Karpas-422 (cell line): ENCODE measurements around the gene SNTG2. TPM values are rescaled to one million over a fixed set of nuclear protein-coding genes. Genes with fewer than 3 reads are reported as not detected.

Experiments used
- DNase-seq: peaks from one replicate; pipeline ENCODE4 v3.0.0-alpha.2; 2015
- H2AFZ ChIP-seq: fragments of 200-600 bp; sonication (generic); 2 replicates; pipeline ENCODE4 v1.6.1; 2014; ENCODE audit warnings: antibody characterized with exemption, low read length, mixed read lengths
- H3K27ac ChIP-seq: fragments of 200-600 bp; sonication (generic); 2 replicates; pipeline ENCODE4 v1.5.1; 2014; ENCODE audit warnings: mild to moderate bottlenecking, low read length, moderate library complexity
- H3K27me3 ChIP-seq: fragments of 200-600 bp; sonication (generic); 2 replicates; pipeline ENCODE4 v1.6.1; 2014; ENCODE audit warnings: low read length, mixed read lengths
- H3K36me3 ChIP-seq: fragments of 200-600 bp; sonication (generic); 2 replicates; pipeline ENCODE4 v1.6.1; 2014; ENCODE audit warnings: low read length, mixed read lengths; ENCODE audit not compliant: insufficient read depth
- H3K4me1 ChIP-seq: fragments of 200-600 bp; sonication (generic); 2 replicates; pipeline ENCODE4 v1.6.1; 2014; ENCODE audit warnings: mild to moderate bottlenecking, low read length, mixed read lengths
- H3K4me2 ChIP-seq: fragments of 200-600 bp; sonication (generic); 2 replicates; pipeline ENCODE4 v1.6.1; 2014; ENCODE audit warnings: low read length, low read depth, mild to moderate bottlenecking; ENCODE audit not compliant: poor library complexity, severe bottlenecking
- H3K4me3 ChIP-seq: fragments of 200-600 bp; sonication (generic); 2 replicates; pipeline ENCODE4 v1.5.1; 2014; ENCODE audit warnings: mild to moderate bottlenecking, antibody characterized with exemption, low read length, mixed read lengths
- H3K79me2 ChIP-seq: fragments of 200-600 bp; sonication (generic); 2 replicates; pipeline ENCODE4 v1.6.1; 2014; ENCODE audit warnings: mild to moderate bottlenecking, low read length, mixed read lengths
- H3K9ac ChIP-seq: fragments of 200-600 bp; sonication (generic); 2 replicates; pipeline ENCODE4 v1.6.0; 2014; ENCODE audit warnings: low read length
- H3K9me2 ChIP-seq: fragments of 200-600 bp; sonication (generic), shearing (Covaris generic); replicated peaks from 2 replicates; pipeline ENCODE4 v1.6.0; 2014; ENCODE audit warnings: mild to moderate bottlenecking, low read length, moderate library complexity; ENCODE audit not compliant: insufficient read depth
- H3K9me3 ChIP-seq: fragments of 300-700, 200-600 bp; sonication (generic); 2 replicates; pipeline ENCODE4 v1.6.1; 2014; ENCODE audit warnings: low read length, mixed read lengths
- H4K20me1 ChIP-seq: fragments of 200-600 bp; sonication (generic); 2 replicates; pipeline ENCODE4 v1.6.1; 2014; ENCODE audit warnings: mild to moderate bottlenecking, antibody characterized with exemption, low read length, low read depth; ENCODE audit not compliant: insufficient read depth
- total RNA-seq: library from RNA; depleted of rRNA; stranded (reverse); fragments of >200 nt; shearing (Covaris generic); gene quantifications from 2 replicates; pipeline ENCODE4 v1.2.3, GENCODE V29; 2014; ENCODE audit warnings: low replicate concordance

Gene SNTG2
- total RNA-seq, 1 experiment from 2014 or later: not detected

GRCh38 chr2:922185-922584, 28.5 kb upstream of the SNTG2 start:
- DNase-seq: no peak
- H3K79me2 ChIP-seq: no peaks in the 10 kb centered on the region

GRCh38 chr2:923832-924601, 26.6 kb upstream of the SNTG2 start:
- no peaks in the 10 kb centered on the region for H4K20me1 ChIP-seq
- H3K9ac ChIP-seq: no peak overlapping the region
- no peak overlapping the region for H3K27ac ChIP-seq
- H3K79me2 ChIP-seq: no peaks in the 10 kb centered on the region
- H3K9me3 ChIP-seq: no peaks in the 10 kb centered on the region
- no peaks in the 10 kb centered on the region for H3K27me3 ChIP-seq
- no peaks in the 10 kb centered on the region for H3K36me3 ChIP-seq
- H3K9me2 ChIP-seq: no peaks in the 10 kb centered on the region
- H3K4me3 ChIP-seq: no peak overlapping the region
- H3K4me2 ChIP-seq: no peak overlapping the region
- no peaks in the 10 kb centered on the region for H3K4me1 ChIP-seq
- no peak overlapping the region for H2AFZ ChIP-seq
- DNase-seq: no peak

More at GRCh38 chr2:922185-922584, 28.5 kb upstream of the SNTG2 start:
- no peaks in the 10 kb centered on the region for H3K36me3 ChIP-seq
- no peaks in the 10 kb centered on the region for H3K4me1 ChIP-seq
- H3K27me3 ChIP-seq: no peaks in the 10 kb centered on the region
- no peak overlapping the region for H3K4me3 ChIP-seq
- no peaks in the 10 kb centered on the region for H3K9me3 ChIP-seq
- no peak overlapping the region for H3K4me2 ChIP-seq
- no peaks in the 10 kb centered on the region for H4K20me1 ChIP-seq
- no peak overlapping the region for H3K27ac ChIP-seq
- no peak overlapping the region for H3K9ac ChIP-seq
- H3K9me2 ChIP-seq: no peaks in the 10 kb centered on the region
- no peak overlapping the region for H2AFZ ChIP-seq

- no peaks in the 10 kb centered on the region for H3K9me2 ChIP-seq
- H3K79me2 ChIP-seq: no peaks in the 10 kb centered on the region
- no peak overlapping the region for H3K4me3 ChIP-seq
- H3K4me1 ChIP-seq: no peaks in the 10 kb centered on the region
- DNase-seq: no peak
- no peaks in the 10 kb centered on the region for H3K9me3 ChIP-seq
- no peaks in the 10 kb centered on the region for H3K36me3 ChIP-seq
- no peak overlapping the region for H3K9ac ChIP-seq
- no peak overlapping the region for H3K4me2 ChIP-seq
- no peaks in the 10 kb centered on the region for H3K27me3 ChIP-seq
- no peak overlapping the region for H2AFZ ChIP-seq
- H3K27ac ChIP-seq: no peak overlapping the region
- no peaks in the 10 kb centered on the region for H4K20me1 ChIP-seq
Observed at GRCh38 chr2:924701-925100, 25.9 kb upstream of the SNTG2 start.

GRCh38 chr2:925309-925708, 25.3 kb upstream of the SNTG2 start:
- H3K9ac ChIP-seq: no peak overlapping the region
- DNase-seq: no peak
- no peaks in the 10 kb centered on the region for H3K36me3 ChIP-seq
- no peak overlapping the region for H2AFZ ChIP-seq
- no peak overlapping the region for H3K4me3 ChIP-seq
- H3K9me3 ChIP-seq: no peaks in the 10 kb centered on the region
- no peak overlapping the region for H3K27ac ChIP-seq
- H3K79me2 ChIP-seq: no peaks in the 10 kb centered on the region
- H3K4me1 ChIP-seq: no peaks in the 10 kb centered on the region
- H4K20me1 ChIP-seq: no peaks in the 10 kb centered on the region
- H3K9me2 ChIP-seq: no peaks in the 10 kb centered on the region
- H3K27me3 ChIP-seq: no peaks in the 10 kb centered on the region
- no peak overlapping the region for H3K4me2 ChIP-seq

GRCh38 chr2:925711-926110, 24.9 kb upstream of the SNTG2 start:
- Histone ChIP-seq H3K4me1 (no peaks in the 10 kb centered on the region), H3K9ac (no peak overlapping the region), H3K4me3 (no peak overlapping the region), H2AFZ (no peak overlapping the region), H3K27ac (no peak overlapping the region), H3K27me3 (no peaks in the 10 kb centered on the region), H4K20me1 (no peaks in the 10 kb centered on the region), H3K4me2 (no peak overlapping the region), H3K79me2 (no peaks in the 10 kb centered on the region), H3K9me3 (no peaks in the 10 kb centered on the region), H3K9me2 (no peaks in the 10 kb centered on the region), H3K36me3 (no peaks in the 10 kb centered on the region)
- no peak for DNase-seq

GRCh38 chr2:926259-926793, 24.3 kb upstream of the SNTG2 start:
- Histone ChIP-seq H3K9me3 (no peaks in the 10 kb centered on the region), H3K79me2 (no peaks in the 10 kb centered on the region), H3K27ac (no peak overlapping the region), H3K9ac (no peak overlapping the region), H3K4me2 (no peak overlapping the region), H3K27me3 (no peaks in the 10 kb centered on the region), H3K9me2 (no peaks in the 10 kb centered on the region), H3K36me3 (no peaks in the 10 kb centered on the region), H3K4me3 (no peak overlapping the region), H4K20me1 (no peaks in the 10 kb centered on the region), H2AFZ (no peak overlapping the region), H3K4me1 (no peaks in the 10 kb centered on the region)
- no peak for DNase-seq

- Histone ChIP-seq H3K36me3 (no peaks in the 10 kb centered on the region), H3K27ac (no peak overlapping the region), H2AFZ (no peak overlapping the region), H3K4me3 (no peak overlapping the region), H3K9me2 (no peaks in the 10 kb centered on the region), H3K4me1 (no peaks in the 10 kb centered on the region), H3K9me3 (no peaks in the 10 kb centered on the region), H3K79me2 (no peaks in the 10 kb centered on the region), H3K27me3 (no peaks in the 10 kb centered on the region), H4K20me1 (no peaks in the 10 kb centered on the region), H3K4me2 (no peak overlapping the region), H3K9ac (no peak overlapping the region)
- DNase-seq: no peak
Observed at GRCh38 chr2:926896-927295, 23.8 kb upstream of the SNTG2 start.

- Histone ChIP-seq H3K27ac (no peak overlapping the region), H3K9me3 (no peaks in the 10 kb centered on the region), H3K36me3 (no peaks in the 10 kb centered on the region)
Observed at GRCh38 chr2:929011-929735, 21.5 kb upstream of the SNTG2 start.

More at GRCh38 chr2:929011-929735, 21.5 kb upstream of the SNTG2 start:
- no peak overlapping the region for H2AFZ ChIP-seq
- no peaks in the 10 kb centered on the region for H3K4me1 ChIP-seq
- H3K4me3 ChIP-seq: no peak overlapping the region
- H3K9me2 ChIP-seq: no peaks in the 10 kb centered on the region
- no peaks in the 10 kb centered on the region for H4K20me1 ChIP-seq
- no peak for DNase-seq
- H3K9ac ChIP-seq: no peak overlapping the region
- no peak overlapping the region for H3K4me2 ChIP-seq
- no peaks in the 10 kb centered on the region for H3K79me2 ChIP-seq
- H3K27me3 ChIP-seq: no peaks in the 10 kb centered on the region
